Coronary artery (tissue), 2 donors: ENCODE measurements around the gene ADARB2.

ENCODE experiments used
- DNase-seq: peaks from one replicate; pipeline ENCODE4 v3.0.0-alpha.2; 2017; ENCODE audit warnings: low spot score
- H3K27ac ChIP-seq, 2 donors: fragments of 200-600 bp; sonication (generic); one replicate each; pipeline ENCODE4 v1.5.1; 2016 to 2019
- H3K4me3 ChIP-seq: fragments of 200-600 bp; sonication (generic); 2 replicates; pipeline ENCODE4 v1.5.1; 2016; ENCODE audit warnings: mild to moderate bottlenecking, moderate library complexity
- CTCF ChIP-seq: fragments of 200-600 bp; sonication (generic); IDR thresholded peaks from one replicate; pipeline ENCODE4 v1.5.1; 2019; ENCODE audit warnings: antibody characterized with exemption

The ADARB2 gene

GRCh38 chr10:1530871-1531517 is 206.3 kb downstream of the ADARB2 start:
- H3K4me3 ChIP-seq = no peak overlapping the region
- DNase-seq = no peak

GRCh38 chr10:1529806-1530413 is 207.4 kb downstream of the ADARB2 start:
- Histone ChIP-seq H3K4me3 (no peak overlapping the region), H3K27ac (no peak overlapping the region)
- TF ChIP-seq CTCF = no peak
- DNase-seq = no peak

More at GRCh38 chr10:1530871-1531517, 206.3 kb downstream of the ADARB2 start:
- TF ChIP-seq CTCF = no peak
- no peak overlapping the region for H3K27ac ChIP-seq

GRCh38 chr10:1527951-1528350 is 209.4 kb downstream of the ADARB2 start:
- no peak for DNase-seq

GRCh38 chr10:1526436-1527055 is 210.8 kb downstream of the ADARB2 start:
- DNase-seq = no peak
- TF ChIP-seq CTCF = no peak
- Histone ChIP-seq H3K4me3 (no peak overlapping the region), H3K27ac (no peak overlapping the region)

More at GRCh38 chr10:1527951-1528350, 209.4 kb downstream of the ADARB2 start:
- Histone ChIP-seq H3K27ac (no peak overlapping the region), H3K4me3 (no peak overlapping the region)
- no peak for TF ChIP-seq CTCF

GRCh38 chr10:1525354-1526162 is 211.8 kb downstream of the ADARB2 start:
- no peak for TF ChIP-seq CTCF
- Histone ChIP-seq H3K4me3 (no peak overlapping the region), H3K27ac (no peak overlapping the region)
- no peak for DNase-seq

- no peak for TF ChIP-seq CTCF
- Histone ChIP-seq H3K4me3 (no peak overlapping the region), H3K27ac (no peak overlapping the region)
- DNase-seq = no peak
Measured at GRCh38 chr10:1524540-1524939, 212.8 kb downstream of the ADARB2 start.
